C4-2B (cell line): Measurements from ENCODE around the gene USP38.
"Not testable (repeated sequence)": the region's sequence is repeated elsewhere in the genome, so short reads cannot be mapped to it uniquely, and the experiment has no call there.

ENCODE experiments used
- H3K27ac ChIP-seq: fragments of 450-650 bp; 2 replicates; pipeline ENCODE4 v1.5.1; 2017
- CTCF ChIP-seq: fragments of 450-650 bp; conservative IDR thresholded peaks from 2 replicates; pipeline ENCODE4 v1.5.1; 2017; ENCODE audit warnings: mild to moderate bottlenecking
- ZFX ChIP-seq: fragments of 450-650 bp; IDR thresholded peaks from 2 replicates; pipeline ENCODE4 v1.6.1; 2017

Gene USP38

GRCh38 chr4:143262838-143263237 lies 78.1 kb downstream of the USP38 start:
- TF ChIP-seq CTCF (no peak), ZFX (no peak)
- H3K27ac ChIP-seq, result no peak overlapping the region

GRCh38 chr4:143267690-143268089 lies 83.0 kb downstream of the USP38 start:
- H3K27ac ChIP-seq, result not testable (repeated sequence)

- TF ChIP-seq ZFX (no peak), CTCF (no peak)
- no peak overlapping the region for H3K27ac ChIP-seq
Measured at GRCh38 chr4:143270256-143270838, 85.6 kb downstream of the USP38 start.
